Tibial nerve (tissue), 4 donors: Measurements from ENCODE around the gene GABRR2. TPM values are rescaled to one million over a fixed set of nuclear protein-coding genes. Genes with fewer than 3 reads are reported as not detected.

ENCODE experiments used
- DNase-seq, 2 donors: peaks; one replicate each; pipeline ENCODE4 v3.0.0-alpha.2; 2019; ENCODE audit warnings: low spot score in 2 of 2
- H3K27ac ChIP-seq, 4 donors: fragments of 200-600 bp; sonication (generic) in 3 of 4; one replicate each; pipeline ENCODE4 v1.5.1; 2017 to 2019; ENCODE audit warnings: mild to moderate bottlenecking in 1 of 4
- H3K27me3 ChIP-seq, 2 donors: fragments of 200-600 bp; sonication (generic) in 1 of 2; one replicate each; pipeline versions ENCODE4 v1.5.1 to v1.6.0; 2017 to 2019
- H3K36me3 ChIP-seq, 3 donors: fragments of 200-600 bp; sonication (generic); one replicate each; pipeline ENCODE4 v1.5.1; 2018 to 2019
- H3K4me1 ChIP-seq, 4 donors: fragments of 200-600 bp; sonication (generic) in 3 of 4; one replicate each; pipeline ENCODE4 v1.5.1; 2017 to 2019
- H3K4me3 ChIP-seq, 4 donors: fragments of 200-600 bp; sonication (generic) in 3 of 4; one replicate each; pipeline ENCODE4 v1.5.1; 2017 to 2019; ENCODE audit warnings: mild to moderate bottlenecking in 1 of 4, moderate library complexity in 1 of 4
- H3K9me3 ChIP-seq, 4 donors: fragments of 200-600 bp; sonication (generic) in 3 of 4; one replicate each; pipeline ENCODE4 v1.5.1; 2017 to 2019
- CTCF ChIP-seq, 5 experiments: fragments of 200-600 bp in 3 of 5; fragments of 450-650 bp in 2 of 5; sonication (generic) in 3 of 5; IDR thresholded peaks; one replicate each; pipeline ENCODE4 v1.5.1; 2016 to 2019; ENCODE audit warnings: antibody characterized with exemption in 5 of 5, mild to moderate bottlenecking in 3 of 5, moderate library complexity in 2 of 5
- EP300 ChIP-seq, 2 donors: sonication (generic); formaldehyde crosslinking; IDR thresholded peaks; one replicate each; pipeline ENCODE4 v1.6.1; 2017; ENCODE audit warnings: antibody characterized with exemption in 2 of 2, mild to moderate bottlenecking in 1 of 2
- POLR2A ChIP-seq, 2 donors: fragments of 450-650 bp; IDR thresholded peaks; one replicate each; pipeline ENCODE4 v1.6.1; 2017; ENCODE audit warnings: antibody characterized with exemption in 2 of 2, mild to moderate bottlenecking in 2 of 2, moderate library complexity in 2 of 2
- WGBS, 2 donors: methylation state at CpG; one replicate each; pipeline ENCODE4 v1.1.5; 2018; 5-methylcytosine and 5-hydroxymethylcytosine counted together
- total RNA-seq, 4 donors: library from RNA; depleted of rRNA; stranded (reverse); fragments of >200 nt; gene quantifications; one replicate each; pipeline ENCODE4 v1.1.0, GENCODE V29; 2016

Gene GABRR2
- total RNA-seq, 4 donors from 2014 or later, result 0.84 to 3.6 TPM; not detected in 2

- WGBS, 2 donors, result 89 to 97% methylated on average over 4 of the region's 4 CpGs
- Histone ChIP-seq H3K27ac (no peak overlapping the region), H3K4me3 (no peak overlapping the region), H3K36me3 (no peaks in the 10 kb centered on the region), H3K27me3 (no peaks in the 10 kb centered on the region), H3K4me1 (no peaks in the 10 kb centered on the region), H3K9me3 (no peaks in the 10 kb centered on the region)
- DNase-seq, result no peak
- no peak for TF ChIP-seq POLR2A (IDR thresholded peaks at IDR 0.05)
- TF ChIP-seq EP300 (IDR thresholded peaks at IDR 0.05), result no peak
- no peak for TF ChIP-seq CTCF (IDR thresholded peaks at IDR 0.05)
Measured at GRCh38 chr6:89275900-89276299, 39.2 kb downstream of the GABRR2 start.

- Histone ChIP-seq H3K4me3 (no peak overlapping the region), H3K27me3 (no peaks in the 10 kb centered on the region), H3K36me3 (no peaks in the 10 kb centered on the region), H3K9me3 (no peaks in the 10 kb centered on the region), H3K4me1 (no peaks in the 10 kb centered on the region), H3K27ac (no peak overlapping the region)
- no peak for DNase-seq
- WGBS, 2 donors, result 93 to 97% methylated on average over 3 of the region's 3 CpGs
- no peak for TF ChIP-seq POLR2A (IDR thresholded peaks at IDR 0.05)
- no peak for TF ChIP-seq EP300 (IDR thresholded peaks at IDR 0.05)
- TF ChIP-seq CTCF (IDR thresholded peaks at IDR 0.05), result no peak
Measured at GRCh38 chr6:89273816-89274215, 41.3 kb downstream of the GABRR2 start.

GRCh38 chr6:89272596-89272995, 42.5 kb downstream of the GABRR2 start:
- H3K4me1 ChIP-seq, result no peaks in the 10 kb centered on the region
- TF ChIP-seq POLR2A (IDR thresholded peaks at IDR 0.05) (no peak), EP300 (IDR thresholded peaks at IDR 0.05) (no peak), CTCF (IDR thresholded peaks at IDR 0.05) (no peak)
- H3K9me3 ChIP-seq, result no peaks in the 10 kb centered on the region
- H3K27me3 ChIP-seq, result no peaks in the 10 kb centered on the region
- no peak overlapping the region for H3K27ac ChIP-seq
- no peak overlapping the region for H3K4me3 ChIP-seq
- WGBS, 2 donors, result 75 to 76% methylated on average over 11 of the region's 11 CpGs
- no peaks in the 10 kb centered on the region for H3K36me3 ChIP-seq
- DNase-seq, result no peak

- no peaks in the 10 kb centered on the region for H3K9me3 ChIP-seq
- no peak overlapping the region for H3K4me3 ChIP-seq
- TF ChIP-seq CTCF (IDR thresholded peaks at IDR 0.05) (no peak), EP300 (IDR thresholded peaks at IDR 0.05) (no peak), POLR2A (IDR thresholded peaks at IDR 0.05) (no peak)
- no peaks in the 10 kb centered on the region for H3K27me3 ChIP-seq
- DNase-seq, result no peak
- H3K36me3 ChIP-seq, result no peaks in the 10 kb centered on the region
- no peaks in the 10 kb centered on the region for H3K4me1 ChIP-seq
- H3K27ac ChIP-seq, result no peak overlapping the region
- 85 to 91% methylated on average over 14 of the region's 14 CpGs for WGBS, 2 donors
Measured at GRCh38 chr6:89270951-89271721, 44.0 kb downstream of the GABRR2 start.

GRCh38 chr6:89269981-89270380, 45.1 kb downstream of the GABRR2 start:
- DNase-seq, result no peak
- TF ChIP-seq EP300 (IDR thresholded peaks at IDR 0.05) (no peak), CTCF (IDR thresholded peaks at IDR 0.05) (no peak), POLR2A (IDR thresholded peaks at IDR 0.05) (no peak)
- Histone ChIP-seq H3K27ac (no peak overlapping the region), H3K27me3 (no peaks in the 10 kb centered on the region), H3K4me3 (no peak overlapping the region), H3K36me3 (no peaks in the 10 kb centered on the region), H3K4me1 (no peaks in the 10 kb centered on the region), H3K9me3 (no peaks in the 10 kb centered on the region)
- WGBS, 2 donors, result 56 to 75% methylated on average over 3 of the region's 3 CpGs
